Ectodermal cell (in vitro differentiated cells): ENCODE results near the gene RPTOR.

Source experiments
- H3K27ac ChIP-seq: 2 replicates; pipeline ENCODE4 v1.7.0; 2013; ENCODE audit warnings: mild to moderate bottlenecking, low read depth, low read length; ENCODE audit not compliant: insufficient read depth, poor library complexity, severe bottlenecking
- H3K27me3 ChIP-seq: 2 replicates; pipeline ENCODE4 v1.7.0; 2013; ENCODE audit warnings: mild to moderate bottlenecking, low read length; ENCODE audit not compliant: insufficient read depth, control insufficient read depth, poor library complexity, severe bottlenecking
- H3K36me3 ChIP-seq: one replicate; pipeline ENCODE4 v1.7.0; 2013; ENCODE audit warnings: low read length; ENCODE audit not compliant: control insufficient read depth, insufficient read depth
- H3K4me1 ChIP-seq: one replicate; pipeline ENCODE4 v1.7.0; 2013; ENCODE audit warnings: low read length; ENCODE audit not compliant: control insufficient read depth, insufficient read depth
- H3K4me3 ChIP-seq: 2 replicates; pipeline ENCODE4 v1.7.0; 2013; ENCODE audit warnings: low read depth, low read length, control low read depth; ENCODE audit not compliant: insufficient read depth
- H3K9me3 ChIP-seq: 2 replicates; pipeline ENCODE4 v1.7.0; 2013; ENCODE audit warnings: mild to moderate bottlenecking, low read length, moderate library complexity; ENCODE audit not compliant: control insufficient read depth
- WGBS, 2 experiments: methylation state at CpG; one replicate each; pipeline ENCODE4 v1.1.7; 2013; ENCODE audit warnings: missing lambda C conversion rate in 2 of 2; 5-methylcytosine and 5-hydroxymethylcytosine counted together

RPTOR gene

GRCh38 chr17:80786887-80787286 is 242.2 kb downstream of the RPTOR start:
- Histone ChIP-seq H3K4me3 (no peak overlapping the region), H3K27ac (no peak overlapping the region), H3K27me3 (no peaks in the 10 kb centered on the region), H3K9me3 (no peaks in the 10 kb centered on the region), H3K36me3 (no peaks in the 10 kb centered on the region), H3K4me1 (peaks cover 41% of the 10 kb centered on the region)
- WGBS, 2 experiments: 84 to 85% methylated on average over 8 of the region's 8 CpGs

DNA sequence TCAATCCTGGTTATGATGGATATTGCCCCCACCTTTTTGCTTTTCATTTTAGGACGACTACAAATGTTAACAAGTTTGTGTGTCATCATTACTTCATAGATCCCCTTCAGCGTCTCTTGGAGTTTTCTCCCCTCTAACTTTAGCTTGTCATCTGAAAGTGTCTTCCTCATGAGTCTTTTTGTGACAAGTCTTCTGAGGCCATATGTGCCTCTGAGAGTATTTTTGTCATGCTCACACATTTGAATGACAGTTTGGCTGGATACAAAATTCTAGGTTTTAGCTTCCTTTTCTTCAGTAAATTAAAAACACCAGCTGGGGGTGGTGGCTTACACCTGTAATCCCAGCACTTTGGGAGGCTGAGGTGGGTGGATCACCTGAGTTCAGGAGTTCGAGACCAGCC is 243.2 kb downstream of the RPTOR start:
- WGBS, 2 experiments: 96 to 97% methylated on average over 3 of the region's 3 CpGs
- H3K27me3 ChIP-seq: no peaks in the 10 kb centered on the region
- H3K36me3 ChIP-seq: no peaks in the 10 kb centered on the region
- H3K9me3 ChIP-seq: no peaks in the 10 kb centered on the region
- no peak overlapping the region for H3K4me3 ChIP-seq
- H3K4me1 ChIP-seq: peaks cover 35% of the 10 kb centered on the region
- no peak overlapping the region for H3K27ac ChIP-seq

- Histone ChIP-seq H3K36me3 (no peaks in the 10 kb centered on the region), H3K4me1 (peaks cover 39% of the 10 kb centered on the region), H3K27me3 (no peaks in the 10 kb centered on the region), H3K4me3 (no peak overlapping the region), H3K9me3 (no peaks in the 10 kb centered on the region), H3K27ac (no peak overlapping the region)
- WGBS, 2 experiments: 91 to 92% methylated on average over 7 of the region's 7 CpGs
These were observed 244.8 kb downstream of the RPTOR start for GRCh38 chr17:80789356-80789902.

- WGBS, 2 experiments: 86 to 89% methylated on average over 11 to 13 of the region's 13 CpGs
- no peak overlapping the region for H3K27ac ChIP-seq
These were observed 245.6 kb downstream of the RPTOR start for GRCh38 chr17:80790021-80790765.

DNA sequence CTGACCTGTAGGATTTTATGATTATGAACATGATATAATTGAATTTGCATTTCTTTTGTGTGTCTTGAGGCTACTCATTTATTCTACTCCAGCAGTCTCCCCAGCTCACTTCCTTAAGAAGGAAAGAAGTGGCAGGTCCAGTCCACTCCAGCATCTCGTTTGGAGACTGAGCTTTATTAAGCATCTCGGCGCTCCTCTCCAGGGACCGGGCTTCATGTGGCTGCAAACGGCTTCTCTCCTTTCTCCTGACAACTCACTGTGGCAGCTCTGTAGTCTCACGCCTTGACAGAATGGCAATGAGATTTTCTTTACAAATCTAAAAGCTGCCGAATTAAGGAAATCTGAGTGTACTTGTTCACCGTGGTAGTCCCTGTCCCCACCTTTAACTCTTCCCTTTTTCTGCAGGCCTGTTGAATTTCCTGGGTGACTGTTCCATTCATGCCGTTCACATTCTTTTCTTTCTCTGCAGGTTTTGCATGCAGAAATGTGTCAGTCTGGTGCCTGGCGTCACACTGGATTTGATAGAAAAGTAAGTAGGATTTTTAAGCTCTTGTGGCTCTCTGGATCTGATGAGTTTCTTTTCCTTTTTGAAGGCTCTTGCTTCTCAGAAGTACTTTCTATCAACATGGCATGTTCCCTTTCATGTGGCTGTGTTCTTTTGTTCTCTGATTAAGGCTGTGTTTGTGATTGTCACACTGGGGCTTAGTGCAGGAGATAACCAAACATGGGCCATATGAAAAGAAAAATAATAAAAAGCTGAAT is 246.5 kb downstream of the RPTOR start:
- 71 to 72% methylated on average over 10 of the region's 10 CpGs for WGBS, 2 experiments

More at GRCh38 chr17:80790021-80790765, 245.6 kb downstream of the RPTOR start:
- Histone ChIP-seq H3K36me3 (no peaks in the 10 kb centered on the region), H3K4me1 (peaks cover 39% of the 10 kb centered on the region), H3K9me3 (no peaks in the 10 kb centered on the region), H3K4me3 (no peak overlapping the region), H3K27me3 (no peaks in the 10 kb centered on the region)

GRCh38 chr17:80791758-80792284 is 247.2 kb downstream of the RPTOR start:
- WGBS, 2 experiments: 93 to 94% methylated on average over 11 of the region's 11 CpGs
- no peaks in the 10 kb centered on the region for H3K27me3 ChIP-seq
- peaks cover 29% of the 10 kb centered on the region for H3K4me1 ChIP-seq
- H3K9me3 ChIP-seq: no peaks in the 10 kb centered on the region
- no peaks in the 10 kb centered on the region for H3K36me3 ChIP-seq
- H3K4me3 ChIP-seq: no peak overlapping the region
- H3K27ac ChIP-seq: no peak overlapping the region

More for the DNA sequence above, 246.5 kb downstream of the RPTOR start:
- Histone ChIP-seq H3K27me3 (no peaks in the 10 kb centered on the region), H3K27ac (no peak overlapping the region), H3K9me3 (no peaks in the 10 kb centered on the region), H3K4me1 (peaks cover 32% of the 10 kb centered on the region), H3K4me3 (no peak overlapping the region), H3K36me3 (no peaks in the 10 kb centered on the region)

GRCh38 chr17:80792373-80792781 is 247.7 kb downstream of the RPTOR start:
- no peaks in the 10 kb centered on the region for H3K36me3 ChIP-seq
- H3K9me3 ChIP-seq: no peaks in the 10 kb centered on the region
- no peak overlapping the region for H3K4me3 ChIP-seq
- H3K27ac ChIP-seq: no peak overlapping the region
- no peaks in the 10 kb centered on the region for H3K27me3 ChIP-seq
- H3K4me1 ChIP-seq: peaks cover 27% of the 10 kb centered on the region
- 91 to 96% methylated on average over 10 of the region's 10 CpGs for WGBS, 2 experiments

GRCh38 chr17:80793421-80793820 is 248.8 kb downstream of the RPTOR start:
- Histone ChIP-seq H3K27ac (no peak overlapping the region), H3K4me1 (peaks cover 27% of the 10 kb centered on the region)

DNA sequence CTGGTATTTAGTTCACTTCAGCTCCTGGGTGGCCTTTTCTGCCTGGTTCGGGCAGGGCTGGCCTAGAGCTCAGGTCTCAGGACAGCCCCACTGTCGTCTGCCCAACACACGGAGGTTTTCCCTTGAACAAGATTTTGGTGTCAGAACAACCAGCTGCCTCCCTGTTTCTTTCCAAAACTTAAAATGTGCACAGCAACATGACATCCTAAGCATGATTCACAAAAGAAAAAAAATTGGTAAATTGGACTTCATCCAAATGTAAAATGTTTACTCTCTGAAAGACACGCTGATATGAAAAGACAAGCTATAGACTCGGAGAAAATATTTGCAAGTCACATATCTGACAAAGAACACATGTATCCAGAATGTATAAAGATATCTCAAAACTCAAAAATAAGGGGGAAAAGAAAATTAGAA is 249.2 kb downstream of the RPTOR start:
- H3K4me1 ChIP-seq: peaks cover 27% of the 10 kb centered on the region
- H3K36me3 ChIP-seq: no peaks in the 10 kb centered on the region
- H3K27me3 ChIP-seq: no peaks in the 10 kb centered on the region
- no peak overlapping the region for H3K27ac ChIP-seq
- H3K4me3 ChIP-seq: no peak overlapping the region
- WGBS, 2 experiments: 82 to 90% methylated on average over 4 to 5 of the region's 5 CpGs
- no peaks in the 10 kb centered on the region for H3K9me3 ChIP-seq

More at GRCh38 chr17:80793421-80793820, 248.8 kb downstream of the RPTOR start:
- no peak overlapping the region for H3K4me3 ChIP-seq
- no peaks in the 10 kb centered on the region for H3K27me3 ChIP-seq
- WGBS, 2 experiments: 87 to 91% methylated on average over 12 of the region's 12 CpGs
- H3K9me3 ChIP-seq: no peaks in the 10 kb centered on the region
- H3K36me3 ChIP-seq: no peaks in the 10 kb centered on the region
